OCI-LY1 (cell line): ENCODE results near the gene TRIM63.

Experiments used
- H2AFZ ChIP-seq: fragments of 200-600 bp; sonication (generic), shearing (Covaris generic); 2 replicates; pipeline ENCODE4 v1.6.0; 2014; ENCODE audit warnings: antibody characterized with exemption, mild to moderate bottlenecking, low read length
- H3F3A ChIP-seq: fragments of 200-600 bp; sonication (generic), shearing (Covaris generic); 2 replicates; pipeline ENCODE4 v1.6.0; 2014; ENCODE audit warnings: mild to moderate bottlenecking, antibody characterized with exemption, low read length, moderate library complexity; ENCODE audit not compliant: insufficient read depth
- H3K27ac ChIP-seq: fragments of 200-600 bp; sonication (generic); 2 replicates; pipeline ENCODE4 v1.5.1; 2014; ENCODE audit warnings: low read length, mixed run types, mild to moderate bottlenecking, low read depth; ENCODE audit not compliant: poor library complexity, severe bottlenecking
- H3K27me3 ChIP-seq: fragments of 200-600 bp; sonication (generic); 2 replicates; pipeline ENCODE4 v1.6.0; 2014; ENCODE audit warnings: antibody characterized with exemption, mild to moderate bottlenecking, low read length, moderate library complexity; ENCODE audit not compliant: insufficient read depth
- H3K36me3 ChIP-seq: fragments of 200-600 bp; sonication (generic); 2 replicates; pipeline ENCODE4 v1.6.1; 2014; ENCODE audit warnings: mild to moderate bottlenecking, antibody characterized with exemption, low read length, moderate library complexity, mixed read lengths; ENCODE audit not compliant: insufficient read depth
- H3K4me1 ChIP-seq: fragments of 200-600 bp; sonication (generic); 2 replicates; pipeline ENCODE4 v1.5.1; 2014; ENCODE audit warnings: mild to moderate bottlenecking, low read length, moderate library complexity; ENCODE audit not compliant: insufficient read depth, severe bottlenecking
- H3K4me2 ChIP-seq: fragments of 200-600 bp; sonication (generic), shearing (Covaris generic); 2 replicates; pipeline ENCODE4 v1.6.1; 2014; ENCODE audit warnings: low read length
- H3K4me3 ChIP-seq: fragments of 200-600 bp; sonication (generic); 2 replicates; pipeline ENCODE4 v1.5.1; 2014; ENCODE audit warnings: low read length, low read depth, mild to moderate bottlenecking, mixed read lengths; ENCODE audit not compliant: poor library complexity, severe bottlenecking
- H3K79me2 ChIP-seq: fragments of 200-600 bp; shearing (Covaris generic); 2 replicates; pipeline ENCODE4 v1.6.1; 2016; ENCODE audit warnings: mixed run types, low read length, mixed read lengths; ENCODE audit not compliant: insufficient read depth
- H3K9ac ChIP-seq: fragments of 200-600 bp; sonication (generic), shearing (Covaris generic); 2 replicates; pipeline ENCODE4 v1.6.1; 2014; ENCODE audit warnings: mild to moderate bottlenecking, low read length, mixed read lengths
- H3K9me2 ChIP-seq: fragments of 200-600 bp; sonication (generic), shearing (Covaris generic); 2 replicates; pipeline ENCODE4 v1.6.1; 2014; ENCODE audit warnings: low read depth, mild to moderate bottlenecking, low read length, mixed read lengths
- H3K9me3 ChIP-seq: fragments of 200-600 bp; shearing (Covaris generic); 2 replicates; pipeline ENCODE4 v1.6.1; 2014; ENCODE audit warnings: low read length, mixed read lengths
- H4K20me1 ChIP-seq: fragments of 200-600 bp; sonication (generic), shearing (Covaris generic); 2 replicates; pipeline ENCODE4 v1.6.0; 2016; ENCODE audit warnings: mild to moderate bottlenecking, low read length; ENCODE audit not compliant: insufficient read depth
- EZH2 ChIP-seq: fragments of 200-600 bp; sonication (generic), shearing (Covaris generic); IDR thresholded peaks from 2 replicates; pipeline ENCODE4 v1.8.0; 2017; ENCODE audit warnings: borderline replicate concordance, mixed run types, mild to moderate bottlenecking, antibody characterized with exemption, low read length, moderate library complexity, mixed read lengths
- TF ChIP-seq, protein P1 (sequence below): fragments of 200-600 bp; sonication (generic), shearing (Covaris generic); IDR thresholded peaks from 2 replicates; pipeline ENCODE4 v1.5.1; 2017; ENCODE audit warnings: mild to moderate bottlenecking, antibody characterized with exemption, low read length, moderate library complexity, mixed read lengths

TRIM63 gene

DNA sequence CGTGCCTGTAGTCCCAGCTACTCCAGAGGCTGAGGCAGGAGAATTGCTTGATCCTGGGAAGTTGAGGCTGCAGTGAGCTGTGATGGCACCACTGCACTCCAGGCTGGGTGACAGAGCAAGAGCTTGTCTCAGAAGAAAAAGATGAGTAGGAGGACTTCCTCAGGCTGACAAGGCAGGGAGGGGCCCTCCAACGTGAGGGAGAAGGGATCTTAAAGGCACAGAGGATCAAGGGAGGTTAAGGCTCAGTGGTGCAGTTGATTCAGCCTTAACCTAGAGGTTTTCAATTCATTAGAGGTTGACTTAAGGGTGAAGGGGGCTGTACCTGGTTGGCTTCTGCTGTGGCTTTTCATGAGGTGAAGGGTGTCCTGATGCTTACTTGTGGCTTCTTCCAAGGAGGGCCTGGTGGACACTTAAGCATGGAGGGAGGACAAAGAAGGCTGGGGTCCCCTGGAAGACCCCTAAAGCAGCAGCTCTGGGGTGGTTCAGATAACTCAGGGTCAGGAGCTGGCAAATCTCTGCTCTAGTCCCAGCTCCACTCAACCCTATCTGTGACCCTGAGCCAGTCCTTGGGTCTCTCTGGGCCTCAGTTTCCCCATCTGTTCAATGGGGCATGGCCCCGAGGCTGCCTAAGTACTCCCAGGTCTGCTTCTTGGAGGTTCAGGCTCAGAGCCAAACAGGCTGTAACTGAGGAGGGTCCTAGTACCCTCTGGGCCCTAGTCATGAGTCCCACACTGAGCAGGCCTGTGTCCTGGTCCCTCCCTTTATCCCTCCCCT lies 39.5 kb downstream of the TRIM63 start:
- Histone ChIP-seq H3K9ac (no peak overlapping the region), H3K9me3 (no peaks in the 10 kb centered on the region), H3K4me3 (no peak overlapping the region), H4K20me1 (no peaks in the 10 kb centered on the region), H3K79me2 (no peaks in the 10 kb centered on the region), H3K9me2 (no peaks in the 10 kb centered on the region), H3F3A (no peaks in the 10 kb centered on the region), H3K27me3 (0 out of 2 replicates have a peak, but pooled peaks cover 5% of the 10 kb centered on the region), H2AFZ (no peak overlapping the region), H3K4me1 (no peaks in the 10 kb centered on the region), H3K27ac (no peak overlapping the region), H3K36me3 (no peaks in the 10 kb centered on the region), H3K4me2 (no peak overlapping the region)
- TF ChIP-seq EZH2 = no peak
- TF ChIP-seq, protein P1, sequence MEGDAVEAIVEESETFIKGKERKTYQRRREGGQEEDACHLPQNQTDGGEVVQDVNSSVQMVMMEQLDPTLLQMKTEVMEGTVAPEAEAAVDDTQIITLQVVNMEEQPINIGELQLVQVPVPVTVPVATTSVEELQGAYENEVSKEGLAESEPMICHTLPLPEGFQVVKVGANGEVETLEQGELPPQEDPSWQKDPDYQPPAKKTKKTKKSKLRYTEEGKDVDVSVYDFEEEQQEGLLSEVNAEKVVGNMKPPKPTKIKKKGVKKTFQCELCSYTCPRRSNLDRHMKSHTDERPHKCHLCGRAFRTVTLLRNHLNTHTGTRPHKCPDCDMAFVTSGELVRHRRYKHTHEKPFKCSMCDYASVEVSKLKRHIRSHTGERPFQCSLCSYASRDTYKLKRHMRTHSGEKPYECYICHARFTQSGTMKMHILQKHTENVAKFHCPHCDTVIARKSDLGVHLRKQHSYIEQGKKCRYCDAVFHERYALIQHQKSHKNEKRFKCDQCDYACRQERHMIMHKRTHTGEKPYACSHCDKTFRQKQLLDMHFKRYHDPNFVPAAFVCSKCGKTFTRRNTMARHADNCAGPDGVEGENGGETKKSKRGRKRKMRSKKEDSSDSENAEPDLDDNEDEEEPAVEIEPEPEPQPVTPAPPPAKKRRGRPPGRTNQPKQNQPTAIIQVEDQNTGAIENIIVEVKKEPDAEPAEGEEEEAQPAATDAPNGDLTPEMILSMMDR = no peak

DNA sequence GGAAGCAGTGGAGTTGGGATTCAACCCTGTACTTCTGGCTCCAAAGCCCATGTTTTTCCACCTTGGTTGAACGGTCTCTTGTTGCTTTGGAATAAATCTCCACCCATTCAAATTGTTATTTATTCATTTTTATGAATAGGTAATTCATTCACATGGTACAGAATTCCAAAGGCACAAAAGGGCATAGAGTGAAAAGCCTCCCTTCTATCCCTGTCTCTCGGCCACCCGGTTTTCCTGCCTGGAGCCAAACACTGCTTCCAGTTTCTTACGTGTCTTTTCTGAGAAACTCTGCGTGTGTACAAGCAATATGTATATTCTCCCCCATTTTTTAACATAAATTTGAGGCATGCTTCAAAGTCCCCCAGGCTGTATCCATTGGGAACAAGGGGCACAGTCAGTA lies 41.9 kb downstream of the TRIM63 start:
- H3K4me1 ChIP-seq = no peaks in the 10 kb centered on the region
- H3K36me3 ChIP-seq = no peaks in the 10 kb centered on the region
- H3K27ac ChIP-seq = no peak overlapping the region
- no peaks in the 10 kb centered on the region for H4K20me1 ChIP-seq
- TF ChIP-seq, protein P1 = no peak
- TF ChIP-seq EZH2 = no peak
- H3K79me2 ChIP-seq = no peaks in the 10 kb centered on the region
- H3K4me3 ChIP-seq = no peak overlapping the region
- no peaks in the 10 kb centered on the region for H3F3A ChIP-seq
- no peak overlapping the region for H3K9ac ChIP-seq
- 0 out of 2 replicates have a peak, but pooled peaks cover 10% of the 10 kb centered on the region for H3K27me3 ChIP-seq
- H2AFZ ChIP-seq = no peak overlapping the region
- no peaks in the 10 kb centered on the region for H3K9me3 ChIP-seq
- H3K9me2 ChIP-seq = no peaks in the 10 kb centered on the region
- no peak overlapping the region for H3K4me2 ChIP-seq

DNA sequence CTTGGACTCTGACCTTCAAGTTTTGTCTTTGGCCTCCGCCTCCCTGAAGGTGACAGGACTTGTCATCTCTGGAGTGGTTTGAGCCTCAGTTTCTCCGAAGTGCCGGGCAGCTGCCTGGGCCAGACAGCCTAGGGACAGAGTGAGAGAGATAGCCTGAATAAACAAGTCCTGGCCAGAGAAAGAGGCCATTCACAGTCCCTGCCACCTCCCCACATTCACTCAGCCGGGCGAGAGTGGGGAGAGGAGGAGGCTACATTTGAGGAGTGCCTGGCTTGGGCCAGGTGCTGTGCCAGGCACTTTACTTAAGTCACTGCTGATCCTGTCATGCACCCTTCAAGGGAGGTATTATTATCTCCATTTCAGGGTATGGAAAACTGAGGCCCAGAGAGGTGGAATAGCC lies 42.4 kb downstream of the TRIM63 start:
- no peak overlapping the region for H3K4me3 ChIP-seq
- H3K79me2 ChIP-seq = no peaks in the 10 kb centered on the region
- H3K9me3 ChIP-seq = no peaks in the 10 kb centered on the region
- no peak overlapping the region for H3K4me2 ChIP-seq
- no peaks in the 10 kb centered on the region for H3F3A ChIP-seq
- no peaks in the 10 kb centered on the region for H3K36me3 ChIP-seq
- H3K27me3 ChIP-seq = 0 out of 2 replicates have a peak, but pooled peaks cover 10% of the 10 kb centered on the region
- TF ChIP-seq, protein P1 = no peak
- no peak for TF ChIP-seq EZH2
- H4K20me1 ChIP-seq = no peaks in the 10 kb centered on the region
- no peak overlapping the region for H3K9ac ChIP-seq
- H2AFZ ChIP-seq = no peak overlapping the region
- H3K9me2 ChIP-seq = no peaks in the 10 kb centered on the region
- H3K4me1 ChIP-seq = no peaks in the 10 kb centered on the region
- H3K27ac ChIP-seq = no peak overlapping the region
